CD4-positive, alpha-beta memory T cell (primary cell): ENCODE measurements around the gene RNGTT. TPM values are rescaled to one million over a fixed set of nuclear protein-coding genes. Genes with fewer than 3 reads are reported as not detected.

Source experiments
- CTCF ChIA-PET: fragments of 350-600 bp; sonication (Branson Sonifier 250); formaldehyde crosslinking; loops from one replicate; lab custom pipeline; 2021; ENCODE audit warnings: inconsistent platforms; ENCODE audit not compliant: partially characterized antibody; lab: Charles Lee
- POLR2A ChIA-PET: fragments of 350-600 bp; sonication (Branson Sonifier 250); formaldehyde crosslinking; loops from one replicate; lab custom pipeline; 2021; ENCODE audit not compliant: partially characterized antibody; lab: Charles Lee
- DNase-seq, 5 donors: peaks; one replicate each; pipeline versions ENCODE4 v3.0.0 to v3.0.0-alpha.2; 2020 to 2022; ENCODE audit warnings: mixed read lengths in 1 of 5
- H3K27ac ChIP-seq: one replicate; pipeline ENCODE4 v1.7.0; 2013; ENCODE audit warnings: low read depth, low read length
- H3K27me3 ChIP-seq: 2 replicates; pipeline ENCODE4 v1.7.0; 2013; ENCODE audit warnings: mild to moderate bottlenecking, low read length, moderate library complexity; ENCODE audit not compliant: insufficient read depth
- H3K36me3 ChIP-seq: 2 replicates; pipeline ENCODE4 v1.7.0; 2013; ENCODE audit warnings: mild to moderate bottlenecking, low read length, moderate library complexity; ENCODE audit not compliant: insufficient read depth
- H3K4me1 ChIP-seq: 2 replicates; pipeline ENCODE4 v1.7.0; 2013; ENCODE audit warnings: mild to moderate bottlenecking, low read length, moderate library complexity; ENCODE audit not compliant: insufficient read depth
- H3K4me3 ChIP-seq, 2 donors: one replicate each; pipeline ENCODE4 v1.7.0; 2013; ENCODE audit warnings: low read length in 2 of 2, mild to moderate bottlenecking in 1 of 2
- H3K9me3 ChIP-seq, 2 donors: one replicate each; pipeline ENCODE4 v1.7.0; 2013; ENCODE audit warnings: low read length in 2 of 2, control low read depth in 1 of 2; ENCODE audit not compliant: control insufficient read depth in 1 of 2
- H3K27ac Mint-ChIP-seq, 7 donors: one replicate each; pipeline ENCODE4 v1.8.0; 2020 to 2021; ENCODE audit warnings: mixed read lengths in 7 of 7, mild to moderate bottlenecking in 6 of 7, inconsistent platforms in 3 of 7, moderate library complexity in 3 of 7
- H3K27me3 Mint-ChIP-seq, 2 donors: one replicate each; pipeline ENCODE4 v1.8.0; 2020 to 2021; ENCODE audit warnings: mixed read lengths in 2 of 2
- H3K36me3 Mint-ChIP-seq, 2 donors: one replicate each; pipeline ENCODE4 v1.8.0; 2020 to 2021; ENCODE audit warnings: mixed read lengths in 2 of 2, inconsistent platforms in 1 of 2, mild to moderate bottlenecking in 1 of 2
- H3K4me1 Mint-ChIP-seq, 4 donors: one replicate each; pipeline ENCODE4 v1.8.0; 2020 to 2021; ENCODE audit warnings: mixed read lengths in 4 of 4, mild to moderate bottlenecking in 1 of 4
- H3K4me3 Mint-ChIP-seq, 8 donors: one replicate each; pipeline ENCODE4 v1.8.0; 2020 to 2021; ENCODE audit warnings: mixed read lengths in 8 of 8, mild to moderate bottlenecking in 7 of 8, moderate library complexity in 6 of 8, inconsistent platforms in 3 of 8
- H3K9me3 Mint-ChIP-seq, 8 donors: one replicate each; pipeline ENCODE4 v1.8.0; 2020 to 2021; ENCODE audit warnings: mixed read lengths in 8 of 8, mild to moderate bottlenecking in 5 of 8, inconsistent platforms in 3 of 8, moderate library complexity in 1 of 8
- intact Hi-C: fragments of 100-400 bp; cut with micrococcal nuclease; formaldehyde crosslinking; loops from one replicate; pipeline ENCODE4 v1.15.1; 2023
- polyA plus RNA-seq, 2 donors: library from polyadenylated mRNA; unstranded; fragments of 300-500 nt; fragmentation: Illumina TruSeq; gene quantifications; one replicate each; pipeline ENCODE4 v1.2.3, GENCODE V29; 2021
- total RNA-seq, 2 experiments: library from RNA; stranded (reverse); gene quantifications; one replicate each; pipeline ENCODE4 v1.2.3, GENCODE V29; 2021

RNGTT gene
- total and polyA plus RNA-seq, 4 experiments from 2014 or later = 17.3 to 21.8 (median 19.1) TPM

DNA sequence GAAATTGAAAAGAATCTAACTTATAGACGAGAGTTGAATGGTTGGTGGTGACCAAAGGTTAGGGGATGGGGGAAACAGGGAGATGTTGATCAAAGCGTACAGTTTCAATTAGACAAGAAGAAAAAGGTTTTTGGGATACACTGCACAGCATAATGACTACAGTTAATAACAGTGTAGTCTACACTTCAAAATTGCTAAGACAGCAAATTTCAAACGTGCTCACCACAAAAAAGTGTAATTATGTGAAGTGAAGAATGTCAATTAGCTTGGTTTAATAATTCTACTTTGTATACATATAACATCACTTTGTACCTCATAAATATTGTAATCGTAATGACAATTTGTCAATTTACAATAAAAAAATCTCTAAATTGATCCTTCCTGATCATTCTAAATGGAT is 267.5 kb downstream of the RNGTT start:
- Mint-ChIP-seq H3K4me1 (peaks cover 0 to 6% (median 4%) of the 10 kb centered on the region in 4 donors), H3K27ac (no peak overlapping the region)

DNA sequence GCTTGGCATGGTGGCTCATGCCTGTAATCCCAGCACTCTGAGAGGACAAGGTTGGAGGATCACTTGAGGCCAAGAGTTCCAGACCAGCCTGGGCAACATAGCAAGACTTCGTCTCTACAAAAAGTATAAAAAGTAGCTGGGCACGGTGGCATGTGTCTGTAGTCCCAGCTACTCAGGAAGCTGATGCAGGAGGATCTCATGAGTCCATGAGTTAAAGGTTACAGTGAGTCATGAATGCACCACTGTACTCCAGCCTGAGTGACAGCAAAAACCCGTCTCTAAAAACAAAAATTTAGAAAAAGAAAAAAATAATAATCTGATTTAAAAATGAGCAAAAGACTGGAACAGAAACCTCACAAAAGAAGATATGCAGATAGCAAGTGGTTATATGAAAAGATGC is 279.7 kb downstream of the RNGTT start:
- peaks cover 0 to 13% (median 5%) of the 10 kb centered on the region in 4 donors for H3K4me1 Mint-ChIP-seq
- intact Hi-C loops = no loop called here
- H3K36me3 ChIP-seq = no peaks in the 10 kb centered on the region
- H3K4me3 Mint-ChIP-seq = no peak overlapping the region
- H3K27ac Mint-ChIP-seq = no peak overlapping the region
- DNase-seq = no peak
- ChIA-PET CTCF (no interaction called here), POLR2A (no interaction called here)
- H3K9me3 Mint-ChIP-seq = no peaks in the 10 kb centered on the region
- H3K9me3 ChIP-seq = no peaks in the 10 kb centered on the region
- H3K36me3 Mint-ChIP-seq = peaks cover 15 to 20% of the 10 kb centered on the region in 2 donors
- H3K27me3 Mint-ChIP-seq = no peaks in the 10 kb centered on the region
- H3K27ac ChIP-seq = no peak overlapping the region
- H3K4me3 ChIP-seq = no peak overlapping the region
- no peaks in the 10 kb centered on the region for H3K27me3 ChIP-seq
- no peaks in the 10 kb centered on the region for H3K4me1 ChIP-seq

More for the DNA sequence above, 267.5 kb downstream of the RNGTT start:
- no peaks in the 10 kb centered on the region for H3K27me3 ChIP-seq
- Mint-ChIP-seq H3K27me3 (no peaks in the 10 kb centered on the region), H3K9me3 (peaks cover 3 to 16% (median 6%) of the 10 kb centered on the region in 8 donors), H3K36me3 (peaks cover 20 to 32% of the 10 kb centered on the region in 2 donors), H3K4me3 (no peak overlapping the region)
- no peak for DNase-seq
- no peak overlapping the region for H3K27ac ChIP-seq
- POLR2A ChIA-PET = no interaction called here
- intact Hi-C loops = no loop called here
- no peaks in the 10 kb centered on the region for H3K9me3 ChIP-seq
- CTCF ChIA-PET = no interaction called here
- no peak overlapping the region for H3K4me3 ChIP-seq
- H3K4me1 ChIP-seq = no peaks in the 10 kb centered on the region
- no peaks in the 10 kb centered on the region for H3K36me3 ChIP-seq

DNA sequence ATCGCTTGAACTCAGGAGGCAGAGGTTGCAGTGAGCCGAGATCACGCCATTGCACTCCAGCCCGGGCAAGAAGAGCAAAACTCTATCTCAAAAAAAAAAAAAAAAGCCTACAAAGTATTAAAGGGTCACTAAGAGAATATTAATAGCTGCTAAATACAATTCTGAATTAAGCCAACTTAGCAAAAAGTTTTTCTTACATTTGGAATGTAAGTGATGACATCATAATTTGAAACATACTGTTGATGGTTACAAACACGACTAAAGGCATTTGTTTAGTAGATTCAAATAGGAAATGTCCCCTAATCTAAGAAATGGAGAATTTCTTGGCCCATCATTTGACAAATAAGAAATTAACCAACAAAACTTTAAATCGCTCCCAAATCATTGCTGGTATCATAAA is 282.8 kb downstream of the RNGTT start:
- CTCF ChIA-PET = no interaction called here
- H3K27ac ChIP-seq = no peak overlapping the region
- H3K27me3 ChIP-seq = no peaks in the 10 kb centered on the region
- Mint-ChIP-seq H3K4me1 (peaks cover 0 to 13% (median 6%) of the 10 kb centered on the region in 4 donors), H3K27me3 (no peaks in the 10 kb centered on the region), H3K4me3 (no peak overlapping the region), H3K27ac (no peak overlapping the region), H3K36me3 (peaks cover 22 to 24% of the 10 kb centered on the region in 2 donors), H3K9me3 (no peaks in the 10 kb centered on the region)
- H3K36me3 ChIP-seq = no peaks in the 10 kb centered on the region
- H3K4me1 ChIP-seq = no peaks in the 10 kb centered on the region
- no peaks in the 10 kb centered on the region for H3K9me3 ChIP-seq
- no peak for DNase-seq
- H3K4me3 ChIP-seq = no peak overlapping the region
- POLR2A ChIA-PET = no interaction called here
- intact Hi-C loops = no loop called here

DNA sequence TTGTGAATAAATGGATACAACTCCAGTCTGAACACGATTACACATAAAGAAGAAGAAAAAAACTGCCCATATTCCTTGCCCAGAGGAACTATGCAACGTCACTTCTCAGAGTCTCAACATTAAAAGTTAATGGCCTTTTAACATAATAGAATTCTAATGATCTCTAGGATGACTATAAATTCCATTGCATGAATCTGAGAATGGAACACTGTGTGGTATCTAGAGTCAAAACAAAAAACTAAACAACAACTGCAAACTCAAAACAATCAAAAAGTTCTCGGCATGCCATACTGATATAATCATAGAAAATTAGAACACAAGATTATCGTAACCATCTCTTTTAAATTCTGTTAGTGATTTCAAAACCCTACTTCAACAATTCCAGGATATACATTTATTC is 283.6 kb downstream of the RNGTT start:
- Histone ChIP-seq H3K9me3 (no peaks in the 10 kb centered on the region), H3K36me3 (no peaks in the 10 kb centered on the region), H3K27ac (no peak overlapping the region), H3K4me1 (no peaks in the 10 kb centered on the region), H3K27me3 (no peaks in the 10 kb centered on the region), H3K4me3 (no peak overlapping the region)
- ChIA-PET POLR2A (no interaction called here), CTCF (no interaction called here)
- Mint-ChIP-seq H3K4me1 (peaks cover 0 to 10% (median 5%) of the 10 kb centered on the region in 4 donors), H3K27me3 (no peaks in the 10 kb centered on the region), H3K36me3 (peaks cover 22 to 29% of the 10 kb centered on the region in 2 donors), H3K27ac (no peak overlapping the region), H3K9me3 (no peaks in the 10 kb centered on the region), H3K4me3 (no peak overlapping the region)
- intact Hi-C loops = no loop called here
- DNase-seq = no peak

DNA sequence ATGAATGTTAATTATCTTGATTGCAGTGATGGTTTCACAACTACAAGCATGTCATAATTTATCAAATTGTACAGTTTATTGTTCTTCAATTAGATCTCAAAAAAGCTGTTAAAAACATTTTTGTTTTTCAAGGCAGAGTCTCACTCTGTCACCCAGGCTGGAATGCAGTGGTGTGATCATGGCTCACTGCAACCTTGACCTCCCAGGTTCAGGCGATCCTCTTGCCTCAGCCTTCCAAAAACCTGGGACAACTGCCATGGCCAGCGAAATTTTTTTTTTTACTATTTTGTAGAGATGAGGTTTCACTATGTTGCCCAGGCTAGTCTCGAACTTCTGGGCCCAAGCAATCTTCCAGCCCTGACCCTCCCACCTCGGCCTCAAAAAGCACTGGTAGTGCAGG is 286.1 kb downstream of the RNGTT start:
- intact Hi-C loops = no loop called here
- H3K4me3 ChIP-seq = no peak overlapping the region
- no peaks in the 10 kb centered on the region for H3K9me3 ChIP-seq
- Mint-ChIP-seq H3K4me3 (no peak overlapping the region), H3K9me3 (peaks cover 0 to 12% (median 9%) of the 10 kb centered on the region in 8 donors), H3K4me1 (peaks cover 0 to 4% (median 3%) of the 10 kb centered on the region in 4 donors), H3K36me3 (peaks cover 34 to 52% of the 10 kb centered on the region in 2 donors), H3K27ac (peak overlapping the region in 1 of 7 donors; percentile 30), H3K27me3 (no peaks in the 10 kb centered on the region)
- no peaks in the 10 kb centered on the region for H3K36me3 ChIP-seq
- ChIA-PET POLR2A (no interaction called here), CTCF (interaction anchor here (0.6 kb wide), 1 partner anchor 48 kb away, joined by 3 read pairs; no protein-coding TSS in a partner anchor)
- H3K27me3 ChIP-seq = no peaks in the 10 kb centered on the region
- H3K4me1 ChIP-seq = no peaks in the 10 kb centered on the region
- H3K27ac ChIP-seq = no peak overlapping the region
- no peak for DNase-seq

DNA sequence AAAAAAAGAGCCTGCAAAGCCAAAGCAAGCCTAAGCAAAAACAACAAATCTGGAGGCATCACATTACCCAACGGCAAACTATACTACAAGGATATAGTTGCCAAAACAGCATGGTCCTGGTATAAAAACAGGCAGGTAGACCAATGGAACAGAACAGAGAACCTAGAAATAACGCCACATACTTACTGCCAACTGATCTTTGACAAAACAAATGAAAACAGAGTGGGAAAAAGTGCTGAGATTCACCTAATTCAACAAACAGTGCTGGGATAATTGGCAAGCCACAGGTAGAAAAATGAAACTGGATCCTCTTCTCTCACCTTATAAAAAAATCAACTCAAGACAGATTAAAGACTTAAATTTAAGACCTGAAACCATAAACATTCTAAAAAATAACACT is 291.8 kb downstream of the RNGTT start:
- no peak overlapping the region for H3K4me3 Mint-ChIP-seq
- H3K4me1 Mint-ChIP-seq = peaks cover 0 to 2% (median under 1%) of the 10 kb centered on the region in 4 donors
- peaks cover 54 to 85% of the 10 kb centered on the region in 2 donors for H3K36me3 Mint-ChIP-seq
- no peaks in the 10 kb centered on the region for H3K27me3 Mint-ChIP-seq
- Histone ChIP-seq H3K27me3 (no peaks in the 10 kb centered on the region), H3K27ac (no peak overlapping the region), H3K4me1 (no peaks in the 10 kb centered on the region), H3K4me3 (no peak overlapping the region), H3K36me3 (no peaks in the 10 kb centered on the region), H3K9me3 (peaks cover 0 to 20% of the 10 kb centered on the region in 2 donors)
- CTCF ChIA-PET = no interaction called here
- intact Hi-C loops = no loop called here
- no peak for DNase-seq
- POLR2A ChIA-PET = no interaction called here
- no peak overlapping the region for H3K27ac Mint-ChIP-seq
- H3K9me3 Mint-ChIP-seq = peaks cover 0 to 50% (median 37%) of the 10 kb centered on the region in 8 donors

DNA sequence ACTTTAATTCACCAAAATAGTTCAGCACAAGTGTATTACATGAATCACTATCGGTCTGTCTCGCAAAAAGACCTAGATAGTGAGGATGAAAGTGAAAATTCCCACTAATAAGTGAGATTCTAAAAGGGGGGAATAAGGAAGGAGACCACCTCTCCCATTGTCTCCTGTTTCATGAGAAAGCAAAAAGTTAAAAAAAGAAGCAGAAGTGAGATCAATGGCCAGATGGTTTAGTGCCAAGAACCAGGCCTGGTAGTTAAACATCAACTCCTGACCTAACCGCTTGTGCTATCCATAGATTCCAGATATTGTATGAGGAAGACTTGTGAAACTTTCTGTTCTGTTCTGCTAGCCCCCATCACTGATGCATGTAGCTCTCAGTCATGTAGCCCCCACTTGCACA is 293.0 kb downstream of the RNGTT start:
- intact Hi-C loops = no loop called here
- H3K27ac ChIP-seq = no peak overlapping the region
- peaks cover 58 to 87% of the 10 kb centered on the region in 2 donors for H3K36me3 Mint-ChIP-seq
- no peaks in the 10 kb centered on the region for H3K4me1 ChIP-seq
- no peaks in the 10 kb centered on the region for H3K27me3 Mint-ChIP-seq
- H3K36me3 ChIP-seq = no peaks in the 10 kb centered on the region
- H3K4me3 Mint-ChIP-seq = no peak overlapping the region
- H3K4me1 Mint-ChIP-seq = peaks cover 0 to 2% (median 0%) of the 10 kb centered on the region in 4 donors
- ChIA-PET CTCF (no interaction called here), POLR2A (no interaction called here)
- H3K27ac Mint-ChIP-seq = peak overlapping the region in 1 of 7 donors; percentile 14
- H3K4me3 ChIP-seq = no peak overlapping the region
- H3K9me3 ChIP-seq = peaks cover 0 to 20% of the 10 kb centered on the region in 2 donors
- H3K27me3 ChIP-seq = no peaks in the 10 kb centered on the region
- H3K9me3 Mint-ChIP-seq = peaks cover 0 to 50% (median 37%) of the 10 kb centered on the region in 8 donors
- no peak for DNase-seq
